Bronchial epithelial cell (primary cell): ENCODE measurements around the gene PAM16. TPM values are rescaled to one million over a fixed set of nuclear protein-coding genes. Genes with fewer than 3 reads are reported as not detected.

Experiments used
- DNase-seq: peaks from one replicate; pipeline ENCODE4 v3.0.0-alpha.2; 2010; ENCODE audit warnings: low read depth
- FAIRE-seq: peaks from 2 replicates; lab custom pipeline; 2011; peaks lifted over from hg19 to GRCh38; lab: Jason Lieb, UNC
- H3K27me3 ChIP-seq: 2 replicates; pipeline ENCODE4 v1.5.1; 2011; ENCODE audit warnings: low read length; ENCODE audit not compliant: control insufficient read depth, insufficient read depth
- H3K36me3 ChIP-seq: 2 replicates; pipeline ENCODE4 v1.5.1; 2011; ENCODE audit warnings: low read length; ENCODE audit not compliant: control insufficient read depth, insufficient read depth
- H3K4me3 ChIP-seq: 2 replicates; pipeline ENCODE4 v1.5.1; 2011; ENCODE audit warnings: mild to moderate bottlenecking, low read depth, low read length, control low read depth
- CTCF ChIP-seq: IDR thresholded peaks from 2 replicates; pipeline ENCODE4 v1.5.1; 2011; ENCODE audit warnings: mild to moderate bottlenecking, moderate library complexity, low read length, control low read depth, inconsistent platforms; ENCODE audit not compliant: insufficient read depth, severe bottlenecking
- total RNA-seq: library from RNA; depleted of rRNA; stranded (reverse); fragments of >200 nt; gene quantifications from 2 replicates; pipeline ENCODE4 v1.2.1, GENCODE V29; 2014

The PAM16 gene
- total RNA-seq, 1 donor from 2014 or later: 50.3 TPM

- H3K27me3 ChIP-seq: no peaks in the 10 kb centered on the region
- FAIRE-seq (no peak), DNase-seq (no peak)
- peaks cover 14% of the 10 kb centered on the region for H3K36me3 ChIP-seq
- no peak for TF ChIP-seq CTCF
- no peak overlapping the region for H3K4me3 ChIP-seq
Observed at GRCh38 chr16:4364196-4365013, 13.3 kb upstream of the PAM16 start.

GRCh38 chr16:4362476-4363135 lies 11.5 kb upstream of the PAM16 start:
- Histone ChIP-seq H3K27me3 (no peaks in the 10 kb centered on the region), H3K4me3 (no peak overlapping the region), H3K36me3 (peaks cover 15% of the 10 kb centered on the region)
- DNase-seq (no peak), FAIRE-seq (no peak)
- TF ChIP-seq CTCF: no peak

- Histone ChIP-seq H3K36me3 (peaks cover 12% of the 10 kb centered on the region), H3K4me3 (no peak overlapping the region), H3K27me3 (no peaks in the 10 kb centered on the region)
- DNase-seq (no peak), FAIRE-seq (no peak)
- TF ChIP-seq CTCF: no peak
Observed at GRCh38 chr16:4361944-4362311, 10.8 kb upstream of the PAM16 start.

- no peak for DNase-seq
- TF ChIP-seq CTCF: no peak
- H3K27me3 ChIP-seq: no peaks in the 10 kb centered on the region
- FAIRE-seq: no peak
- H3K36me3 ChIP-seq: peaks cover 12% of the 10 kb centered on the region
- no peak overlapping the region for H3K4me3 ChIP-seq
Observed at GRCh38 chr16:4361033-4361943, 10.2 kb upstream of the PAM16 start.

- Histone ChIP-seq H3K4me3 (no peak overlapping the region), H3K36me3 (peaks cover 12% of the 10 kb centered on the region), H3K27me3 (no peaks in the 10 kb centered on the region)
- DNase-seq: no peak
- FAIRE-seq: no peak
- TF ChIP-seq CTCF: no peak
Observed at GRCh38 chr16:4360538-4361021, 9.5 kb upstream of the PAM16 start.
